A549 treated with CORT108297 at 1 μM for 4 hours (cell line): Measurements from ENCODE around the gene CGAS. TPM values are rescaled to one million over a fixed set of nuclear protein-coding genes. Genes with fewer than 3 reads are reported as not detected.

Experiments
- total RNA-seq: library from RNA; stranded (reverse); fragments of 200-300 nt; extraction: Qiagen RNA extraction; gene quantifications from 5 replicates; pipeline ENCODE4 v1.2.3, GENCODE V29; 2022

CGAS gene
- total RNA-seq: 5.2 to 6.3 TPM (median 5.4 TPM) in 5 replicates

DNA sequence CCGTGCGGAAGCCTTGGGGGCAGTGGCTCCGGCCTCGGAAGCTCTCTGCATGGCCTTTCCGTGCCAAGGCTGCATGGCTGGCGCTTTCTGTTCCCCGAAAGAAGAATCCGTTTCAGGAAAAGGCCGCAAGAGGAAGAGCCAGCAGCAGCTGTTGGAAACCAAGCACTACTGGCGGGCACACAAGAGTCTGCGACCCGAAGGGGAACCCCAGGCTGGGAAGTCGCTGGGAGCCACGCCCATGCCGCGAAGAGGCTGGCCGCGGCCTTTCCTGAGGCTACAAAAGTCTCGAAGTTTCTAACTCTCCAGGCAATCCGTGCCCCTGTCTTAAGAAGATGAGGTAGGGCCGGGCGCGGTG lies at the start of gene CGAS:
TSS of gene CGAS (minus strand) at position 191 of the 355 bp plus-strand sequence. CDS start at position 75, 116 bp downstream.

DNA sequence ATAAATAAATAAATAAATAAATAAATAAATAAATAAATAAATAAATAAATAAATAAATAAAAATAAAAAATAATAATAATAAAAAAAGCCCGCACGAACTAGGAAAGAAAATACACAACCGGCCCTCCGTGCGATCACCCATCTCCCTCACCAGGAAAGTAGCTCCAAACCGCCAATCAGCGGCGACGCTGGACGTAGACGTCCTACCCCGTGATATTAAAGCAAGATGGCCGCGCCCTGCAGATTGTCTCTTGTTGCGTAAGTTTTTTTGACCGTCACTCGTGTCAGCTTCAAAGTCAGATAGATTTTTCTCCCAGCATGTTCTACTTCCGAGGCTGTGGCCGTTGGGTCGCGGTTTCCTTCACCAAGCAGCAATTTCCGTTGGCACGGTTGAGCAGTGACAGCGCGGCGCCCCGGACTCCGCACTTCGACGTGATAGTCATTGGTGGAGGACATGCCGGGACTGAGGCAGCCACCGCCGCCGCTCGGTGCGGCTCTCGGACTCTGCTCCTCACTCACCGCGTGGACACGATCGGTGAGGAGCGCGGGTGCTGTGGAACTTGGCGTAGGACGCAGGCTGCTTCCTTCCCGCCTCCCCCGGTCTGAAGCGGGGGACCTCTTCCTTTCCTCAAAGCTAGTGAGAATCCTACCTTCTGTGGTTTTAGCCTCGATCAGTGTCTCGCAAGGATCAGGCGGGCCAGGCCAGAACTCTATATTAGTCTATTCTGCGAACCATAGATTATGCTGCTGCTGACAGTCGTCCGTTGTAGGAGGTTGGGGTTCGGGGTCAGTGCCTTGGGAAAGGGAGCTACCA lies 9.6 kb upstream of the CGAS start, which contains the start of gene MTO1:
TSS of gene MTO1 (plus strand) at position 201 of the 814 bp plus-strand sequence. CDS start at position 319, 118 bp downstream.

DNA sequence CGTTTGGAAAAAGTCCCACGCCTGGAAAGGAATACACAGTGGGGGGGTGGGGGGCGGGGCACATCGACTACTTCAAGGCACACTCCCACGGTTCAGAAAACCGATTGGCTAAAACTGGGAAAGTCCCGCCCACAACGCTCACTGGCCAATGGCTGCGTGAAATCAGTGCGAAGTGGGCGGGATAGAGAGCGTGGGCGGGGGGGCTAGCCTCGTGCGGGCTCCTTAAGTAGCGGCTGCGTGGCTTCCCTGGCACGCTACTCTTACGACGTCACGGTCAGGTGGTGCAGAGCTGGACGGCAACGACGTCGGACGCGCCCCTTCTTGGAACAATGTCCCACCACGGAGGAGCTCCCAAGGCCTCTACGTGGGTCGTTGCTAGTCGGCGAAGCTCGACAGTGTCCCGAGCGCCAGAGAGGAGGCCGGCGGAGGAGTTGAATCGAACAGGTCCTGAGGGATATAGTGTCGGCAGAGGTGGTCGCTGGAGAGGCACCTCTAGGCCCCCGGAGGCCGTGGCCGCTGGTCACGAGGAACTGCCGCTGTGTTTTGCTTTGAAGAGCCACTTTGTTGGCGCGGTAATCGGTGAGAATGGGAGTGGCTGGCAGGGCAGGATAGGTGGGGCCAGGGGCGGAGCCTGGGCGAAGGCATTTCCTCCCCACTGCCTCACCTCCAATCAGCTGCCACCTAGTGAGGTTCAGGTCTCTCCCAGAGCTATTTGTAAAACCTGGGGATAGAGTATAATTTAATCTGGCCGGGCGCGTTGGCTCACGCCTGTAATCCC lies 57.3 kb downstream of the CGAS start, which contains the start of gene DDX43:
TSS of gene DDX43 (plus strand) at position 252 of the 778 bp plus-strand sequence. CDS start at position 330, 78 bp downstream.

Other genes starting within 250 kb of the CGAS start
- 0.23 to 0.40 TPM (median 0.30 TPM) in 5 replicates for gene KHDC1L, start 226.8 kb downstream of the CGAS start, total RNA-seq
- gene KHDC1, start 189.1 kb downstream of the CGAS start, total RNA-seq: 3.6 to 4.5 TPM (median 4.1 TPM) in 5 replicates
- not detected in 5 replicates for gene DPPA5, start 98.0 kb downstream of the CGAS start, total RNA-seq
- not detected in 5 replicates for gene KHDC3L, start 89.6 kb downstream of the CGAS start, total RNA-seq
- gene OOEP, start 82.4 kb downstream of the CGAS start, total RNA-seq: not detected in 5 replicates
- not detected in 5 replicates for gene DDX43, start 57.5 kb downstream of the CGAS start, total RNA-seq
- 10.1 to 14.1 TPM (median 10.6 TPM) in 5 replicates for gene MTO1, start 9.4 kb upstream of the CGAS start, total RNA-seq
- gene EEF1A1, start 68.7 kb upstream of the CGAS start, total RNA-seq: 7,472 to 9,100 TPM (median 7,583 TPM) in 5 replicates
- gene SLC17A5, start 201.7 kb upstream of the CGAS start, total RNA-seq: 10.1 to 11.6 TPM (median 11.0 TPM) in 5 replicates
- 25.4 to 45.7 TPM (median 39.2 TPM) in 5 replicates for gene CD109, start 243.9 kb upstream of the CGAS start, total RNA-seq